ENCODE measurements around the gene TNRC6C. TPM values are rescaled to one million over a fixed set of nuclear protein-coding genes. Genes with fewer than 3 reads are reported as not detected.

TNRC6C gene
- total RNA-seq, 1 donor from 2014 or later: 64.7 TPM

- TF ChIP-seq CTCF (IDR thresholded peaks at IDR 0.05; ENCODE audit: partially characterized antibody, unreplicated experiment): no peak
- Mint-ChIP-seq H3K27me3 (ENCODE audit: unreplicated experiment) (no peaks in the 10 kb centered on the region), H3K9me3 (ENCODE audit: unreplicated experiment) (peaks cover 4% of the 10 kb centered on the region), H3K27ac (ENCODE audit: unreplicated experiment) (no peak overlapping the region), H3K4me3 (ENCODE audit: unreplicated experiment) (no peak overlapping the region), H3K36me3 (ENCODE audit: unreplicated experiment) (no peaks in the 10 kb centered on the region), H3K4me1 (ENCODE audit: low read depth, unreplicated experiment) (peaks cover 4% of the 10 kb centered on the region)
- no peak for DNase-seq
These were observed 68.6 kb downstream of the TNRC6C start for GRCh38 chr17:78027121-78027520.

GRCh38 chr17:78029697-78030096 lies 71.2 kb downstream of the TNRC6C start:
- Mint-ChIP-seq H3K36me3 (ENCODE audit: unreplicated experiment) (no peaks in the 10 kb centered on the region), H3K4me3 (ENCODE audit: unreplicated experiment) (no peak overlapping the region), H3K27ac (ENCODE audit: unreplicated experiment) (no peak overlapping the region), H3K4me1 (ENCODE audit: low read depth, unreplicated experiment) (peaks cover 4% of the 10 kb centered on the region), H3K9me3 (ENCODE audit: unreplicated experiment) (peaks cover 4% of the 10 kb centered on the region), H3K27me3 (ENCODE audit: unreplicated experiment) (peaks cover 2% of the 10 kb centered on the region)
- TF ChIP-seq CTCF (IDR thresholded peaks at IDR 0.05; ENCODE audit: partially characterized antibody, unreplicated experiment): no peak
- no peak for DNase-seq

GRCh38 chr17:78031435-78031834 lies 72.9 kb downstream of the TNRC6C start:
- no peak for DNase-seq
- H3K27ac Mint-ChIP-seq (ENCODE audit: unreplicated experiment): no peak overlapping the region
- no peak overlapping the region for H3K4me3 Mint-ChIP-seq (ENCODE audit: unreplicated experiment)
- peaks cover 4% of the 10 kb centered on the region for H3K9me3 Mint-ChIP-seq (ENCODE audit: unreplicated experiment)
- H3K36me3 Mint-ChIP-seq (ENCODE audit: unreplicated experiment): no peaks in the 10 kb centered on the region
- H3K4me1 Mint-ChIP-seq (ENCODE audit: low read depth, unreplicated experiment): peaks cover 4% of the 10 kb centered on the region
- no peak for TF ChIP-seq CTCF (IDR thresholded peaks at IDR 0.05; ENCODE audit: partially characterized antibody, unreplicated experiment)
- H3K27me3 Mint-ChIP-seq (ENCODE audit: unreplicated experiment): peaks cover 2% of the 10 kb centered on the region

GRCh38 chr17:78032166-78032565 lies 73.7 kb downstream of the TNRC6C start:
- Mint-ChIP-seq H3K27me3 (ENCODE audit: unreplicated experiment) (peaks cover 2% of the 10 kb centered on the region), H3K27ac (ENCODE audit: unreplicated experiment) (peak overlapping the region; percentile 9), H3K4me1 (ENCODE audit: low read depth, unreplicated experiment) (peaks cover 4% of the 10 kb centered on the region), H3K9me3 (ENCODE audit: unreplicated experiment) (peaks cover 4% of the 10 kb centered on the region), H3K36me3 (ENCODE audit: unreplicated experiment) (peaks cover 2% of the 10 kb centered on the region), H3K4me3 (ENCODE audit: unreplicated experiment) (no peak overlapping the region)
- DNase-seq: no peak
- TF ChIP-seq CTCF (IDR thresholded peaks at IDR 0.05; ENCODE audit: partially characterized antibody, unreplicated experiment): no peak

GRCh38 chr17:78034429-78035091 lies 76.1 kb downstream of the TNRC6C start:
- Mint-ChIP-seq H3K9me3 (ENCODE audit: unreplicated experiment) (no peaks in the 10 kb centered on the region), H3K4me3 (ENCODE audit: unreplicated experiment) (no peak overlapping the region), H3K27me3 (ENCODE audit: unreplicated experiment) (peaks cover 2% of the 10 kb centered on the region), H3K36me3 (ENCODE audit: unreplicated experiment) (peaks cover 4% of the 10 kb centered on the region), H3K4me1 (ENCODE audit: low read depth, unreplicated experiment) (no peaks in the 10 kb centered on the region), H3K27ac (ENCODE audit: unreplicated experiment) (no peak overlapping the region)
- TF ChIP-seq CTCF (IDR thresholded peaks at IDR 0.05; ENCODE audit: partially characterized antibody, unreplicated experiment): no peak
- no peak for DNase-seq
